ENCODE results near the gene DSTYK.

Gene DSTYK

GRCh38 chr1:205137901-205138300 is 73.6 kb downstream of the DSTYK start:
- TF ChIP-seq GATA1 (IDR thresholded peaks at IDR 0.05; ENCODE audit: low read depth, low read length) (no peak), POLR2A (IDR thresholded peaks at IDR 0.05; ENCODE audit: low read length) (no peak)
- DNase-seq: no peak

GRCh38 chr1:205133287-205133686 is 78.2 kb downstream of the DSTYK start:
- no peak for DNase-seq
- no peak for TF ChIP-seq GATA1 (IDR thresholded peaks at IDR 0.05; ENCODE audit: low read depth, low read length)
- no peak for TF ChIP-seq POLR2A (IDR thresholded peaks at IDR 0.05; ENCODE audit: low read length)

- no peak for DNase-seq
- TF ChIP-seq POLR2A (IDR thresholded peaks at IDR 0.05; ENCODE audit: low read length) (no peak), GATA1 (IDR thresholded peaks at IDR 0.05; ENCODE audit: low read depth, low read length) (no peak)
These were observed 82.0 kb downstream of the DSTYK start for GRCh38 chr1:205129447-205130029.

GRCh38 chr1:205128050-205128449 is 83.5 kb downstream of the DSTYK start:
- DNase-seq: no peak
- no peak for TF ChIP-seq GATA1 (IDR thresholded peaks at IDR 0.05; ENCODE audit: low read depth, low read length)
- TF ChIP-seq POLR2A (IDR thresholded peaks at IDR 0.05; ENCODE audit: low read length): no peak

GRCh38 chr1:205127646-205128045 is 83.9 kb downstream of the DSTYK start:
- no peak for DNase-seq
- TF ChIP-seq GATA1 (IDR thresholded peaks at IDR 0.05; ENCODE audit: low read depth, low read length) (no peak), POLR2A (IDR thresholded peaks at IDR 0.05; ENCODE audit: low read length) (no peak)

- no peak for DNase-seq
- no peak for TF ChIP-seq GATA1 (IDR thresholded peaks at IDR 0.05; ENCODE audit: low read depth, low read length)
- no peak for TF ChIP-seq POLR2A (IDR thresholded peaks at IDR 0.05; ENCODE audit: low read length)
These were observed 86.8 kb downstream of the DSTYK start for GRCh38 chr1:205124726-205125125.

GRCh38 chr1:205122489-205122882 is 89.0 kb downstream of the DSTYK start:
- no peak for DNase-seq
- no peak for TF ChIP-seq POLR2A (IDR thresholded peaks at IDR 0.05; ENCODE audit: low read length)
- TF ChIP-seq GATA1 (IDR thresholded peaks at IDR 0.05; ENCODE audit: low read depth, low read length): no peak

GRCh38 chr1:205121660-205122488 is 89.6 kb downstream of the DSTYK start, which contains the start of gene RBBP5:
Gene RBBP5, minus strand, starts transcription at chr1:205121978. Its CDS starts 105 bp downstream, at chr1:205121873.
- TF ChIP-seq GATA1 (IDR thresholded peaks at IDR 0.05; ENCODE audit: low read depth, low read length): no peak
- peak; percentile 93 for TF ChIP-seq POLR2A (IDR thresholded peaks at IDR 0.05; ENCODE audit: low read length)
- DNase-seq: peak; percentile 99

- peak; percentile 18 to 30 for DNase-seq
- TF ChIP-seq POLR2A (IDR thresholded peaks at IDR 0.05; ENCODE audit: low read length): no peak
These were observed 92.8 kb downstream of the DSTYK start for GRCh38 chr1:205118752-205119151.

GRCh38 chr1:205111354-205111753 is 100.1 kb downstream of the DSTYK start:
- no peak for TF ChIP-seq POLR2A (IDR thresholded peaks at IDR 0.05; ENCODE audit: low read length)
- no peak for TF ChIP-seq GATA1 (IDR thresholded peaks at IDR 0.05; ENCODE audit: low read depth, low read length)
- DNase-seq: no peak

GRCh38 chr1:205109711-205110110 is 101.8 kb downstream of the DSTYK start:
- TF ChIP-seq GATA1 (IDR thresholded peaks at IDR 0.05; ENCODE audit: low read depth, low read length): no peak
- no peak for TF ChIP-seq POLR2A (IDR thresholded peaks at IDR 0.05; ENCODE audit: low read length)

GRCh38 chr1:205109269-205109668 is 102.2 kb downstream of the DSTYK start:
- no peak for DNase-seq
- TF ChIP-seq POLR2A (IDR thresholded peaks at IDR 0.05; ENCODE audit: low read length): no peak
- TF ChIP-seq GATA1 (IDR thresholded peaks at IDR 0.05; ENCODE audit: low read depth, low read length): no peak

More at GRCh38 chr1:205109711-205110110, 101.8 kb downstream of the DSTYK start:
- DNase-seq: no peak

- TF ChIP-seq GATA1 (IDR thresholded peaks at IDR 0.05; ENCODE audit: low read depth, low read length) (no peak), POLR2A (IDR thresholded peaks at IDR 0.05; ENCODE audit: low read length) (no peak)
- DNase-seq: peak in 1 of 2 experiments; percentile 20
These were observed 103.0 kb downstream of the DSTYK start for GRCh38 chr1:205108464-205108863.

GRCh38 chr1:205107327-205107726 is 104.2 kb downstream of the DSTYK start:
- no peak for DNase-seq
- TF ChIP-seq POLR2A (IDR thresholded peaks at IDR 0.05; ENCODE audit: low read length): no peak
- no peak for TF ChIP-seq GATA1 (IDR thresholded peaks at IDR 0.05; ENCODE audit: low read depth, low read length)

- no peak for DNase-seq
- TF ChIP-seq POLR2A (IDR thresholded peaks at IDR 0.05; ENCODE audit: low read length): no peak
- TF ChIP-seq GATA1 (IDR thresholded peaks at IDR 0.05; ENCODE audit: low read depth, low read length): no peak
These were observed 109.1 kb downstream of the DSTYK start for GRCh38 chr1:205102404-205102803.
